Prostate gland (tissue), 2 donors: ENCODE data around the gene ADAMTSL2. TPM values are rescaled to one million over a fixed set of nuclear protein-coding genes. Genes with fewer than 3 reads are reported as not detected.

Source experiments
- DNase-seq: peaks from one replicate; pipeline ENCODE4 v3.0.0-alpha.2; 2019; ENCODE audit warnings: low spot score
- H3K27ac ChIP-seq, 2 donors: fragments of 200-600 bp; sonication (generic); 2 replicates each; pipeline ENCODE4 v1.5.1; 2017 to 2019
- H3K27me3 ChIP-seq: fragments of 200-600 bp; sonication (generic); replicated peaks from 2 replicates; pipeline ENCODE4 v1.5.1; 2019; ENCODE audit not compliant: insufficient read depth
- H3K36me3 ChIP-seq, 2 donors: fragments of 200-600 bp; sonication (generic); 1 replicate in 1 of 2; 2 replicates in 1 of 2; pipeline versions ENCODE4 v1.5.1 to v1.8.1; 2017 to 2019
- H3K4me1 ChIP-seq: fragments of 200-600 bp; sonication (generic); replicated peaks from 2 replicates; pipeline ENCODE4 v1.5.1; 2019
- H3K4me3 ChIP-seq, 2 donors: fragments of 200-600 bp; sonication (generic); 2 replicates each; pipeline ENCODE4 v1.5.1; 2017 to 2019
- H3K9me3 ChIP-seq: fragments of 200-600 bp; sonication (generic); 2 replicates; pipeline ENCODE4 v1.5.1; 2017
- CTCF ChIP-seq, 4 experiments: fragments of 200-600 bp in 2 of 4; fragments of 450-650 bp in 2 of 4; sonication (generic) in 2 of 4; IDR thresholded peaks; 1 replicate in 3 of 4; 2 replicates in 1 of 4; pipeline ENCODE4 v1.5.1; 2016 to 2019; ENCODE audit warnings: antibody characterized with exemption in 4 of 4, mild to moderate bottlenecking in 2 of 4, moderate library complexity in 2 of 4
- POLR2A ChIP-seq: fragments of 450-650 bp; IDR thresholded peaks from one replicate; pipeline ENCODE4 v1.6.1; 2016; ENCODE audit warnings: antibody characterized with exemption, mild to moderate bottlenecking
- POLR2AphosphoS5 ChIP-seq: sonication (generic); formaldehyde crosslinking; IDR thresholded peaks from one replicate; pipeline ENCODE4 v1.6.1; 2017; ENCODE audit warnings: antibody characterized with exemption
- WGBS: methylation state at CpG from one replicate; pipeline ENCODE4 v1.1.5; 2018; 5-methylcytosine and 5-hydroxymethylcytosine counted together
- intact Hi-C: fragments of 100-400 bp; cut with DNase I; formaldehyde crosslinking; loops from one replicate; pipeline ENCODE4 v1.14.2; 2022
- total RNA-seq, 2 donors: library from RNA; depleted of rRNA; stranded (reverse); fragments of >200 nt; gene quantifications; one replicate each; pipeline ENCODE4 v1.1.0, GENCODE V29; 2016

ADAMTSL2 gene
- total RNA-seq, 2 donors from 2014 or later = 1.6 to 11.6 TPM

GRCh38 chr9:133545494-133546286 is 11.2 kb downstream of the ADAMTSL2 start:
- no peak overlapping the region for H3K27ac ChIP-seq
- no peak for TF ChIP-seq CTCF (IDR thresholded peaks at IDR 0.05)
- TF ChIP-seq POLR2AphosphoS5 = no peak
- TF ChIP-seq POLR2A = no peak
- H3K9me3 ChIP-seq = no peaks in the 10 kb centered on the region
- no peaks in the 10 kb centered on the region for H3K27me3 ChIP-seq
- no peaks in the 10 kb centered on the region for H3K36me3 ChIP-seq
- intact Hi-C loops = no loop called here
- no peak for DNase-seq
- WGBS = 46% methylated on average over 25 of the region's 25 CpGs
- H3K4me3 ChIP-seq = no peak overlapping the region
- H3K4me1 ChIP-seq = no peaks in the 10 kb centered on the region

GRCh38 chr9:133546287-133546680 is 11.8 kb downstream of the ADAMTSL2 start:
- Histone ChIP-seq H3K27ac (no peak overlapping the region), H3K4me3 (no peak overlapping the region)

GRCh38 chr9:133547116-133547515 is 12.6 kb downstream of the ADAMTSL2 start:
- Histone ChIP-seq H3K4me1 (no peaks in the 10 kb centered on the region), H3K4me3 (no peak overlapping the region), H3K27me3 (no peaks in the 10 kb centered on the region), H3K36me3 (no peaks in the 10 kb centered on the region), H3K27ac (no peak overlapping the region), H3K9me3 (no peaks in the 10 kb centered on the region)
- intact Hi-C loops = no loop called here
- TF ChIP-seq POLR2AphosphoS5 (no peak), POLR2A (no peak), CTCF (IDR thresholded peaks at IDR 0.05) (no peak)
- no peak for DNase-seq
- 91% methylated on average over 15 of the region's 15 CpGs for WGBS

More at GRCh38 chr9:133546287-133546680, 11.8 kb downstream of the ADAMTSL2 start:
- Histone ChIP-seq H3K4me1 (no peaks in the 10 kb centered on the region), H3K9me3 (no peaks in the 10 kb centered on the region), H3K36me3 (no peaks in the 10 kb centered on the region), H3K27me3 (no peaks in the 10 kb centered on the region)
- intact Hi-C loops = no loop called here
- TF ChIP-seq POLR2A (no peak), CTCF (IDR thresholded peaks at IDR 0.05) (no peak), POLR2AphosphoS5 (no peak)
- WGBS = 83% methylated on average over 7 of the region's 8 CpGs
- no peak for DNase-seq

GRCh38 chr9:133551446-133551845 is 16.9 kb downstream of the ADAMTSL2 start:
- intact Hi-C loops = no loop called here
- H3K4me3 ChIP-seq = no peak overlapping the region
- H3K36me3 ChIP-seq = no peaks in the 10 kb centered on the region
- H3K27ac ChIP-seq = no peak overlapping the region
- H3K9me3 ChIP-seq = no peaks in the 10 kb centered on the region
- no peaks in the 10 kb centered on the region for H3K27me3 ChIP-seq
- DNase-seq = no peak
- no peaks in the 10 kb centered on the region for H3K4me1 ChIP-seq
- no peak for TF ChIP-seq CTCF (IDR thresholded peaks at IDR 0.05)
- TF ChIP-seq POLR2A = no peak
- TF ChIP-seq POLR2AphosphoS5 = no peak
- WGBS = 86% methylated on average over 7 of the region's 7 CpGs

- 95% methylated on average over 8 of the region's 8 CpGs for WGBS
- TF ChIP-seq POLR2AphosphoS5 = no peak
- no peak for TF ChIP-seq CTCF (IDR thresholded peaks at IDR 0.05)
- no peak for TF ChIP-seq POLR2A
- H3K36me3 ChIP-seq = no peaks in the 10 kb centered on the region
Measured at GRCh38 chr9:133552236-133552635, 17.7 kb downstream of the ADAMTSL2 start.

More at GRCh38 chr9:133552236-133552635, 17.7 kb downstream of the ADAMTSL2 start:
- DNase-seq = no peak
- no peak overlapping the region for H3K27ac ChIP-seq
- no peaks in the 10 kb centered on the region for H3K27me3 ChIP-seq
- intact Hi-C loops = no loop called here
- no peaks in the 10 kb centered on the region for H3K9me3 ChIP-seq
- H3K4me3 ChIP-seq = no peak overlapping the region
- no peaks in the 10 kb centered on the region for H3K4me1 ChIP-seq
